Inferior parietal cortex (tissue), 1 donor: ENCODE data around the gene POM121.
"Not testable (repeated sequence)": the region's sequence is repeated elsewhere in the genome, so short reads cannot be mapped to it uniquely, and the experiment has no call there.

Experiments
- DNase-seq: peaks from one replicate; pipeline ENCODE4 v3.0.0-alpha.2; 2016; ENCODE audit errors: extremely low spot score

The POM121 gene

DNA sequence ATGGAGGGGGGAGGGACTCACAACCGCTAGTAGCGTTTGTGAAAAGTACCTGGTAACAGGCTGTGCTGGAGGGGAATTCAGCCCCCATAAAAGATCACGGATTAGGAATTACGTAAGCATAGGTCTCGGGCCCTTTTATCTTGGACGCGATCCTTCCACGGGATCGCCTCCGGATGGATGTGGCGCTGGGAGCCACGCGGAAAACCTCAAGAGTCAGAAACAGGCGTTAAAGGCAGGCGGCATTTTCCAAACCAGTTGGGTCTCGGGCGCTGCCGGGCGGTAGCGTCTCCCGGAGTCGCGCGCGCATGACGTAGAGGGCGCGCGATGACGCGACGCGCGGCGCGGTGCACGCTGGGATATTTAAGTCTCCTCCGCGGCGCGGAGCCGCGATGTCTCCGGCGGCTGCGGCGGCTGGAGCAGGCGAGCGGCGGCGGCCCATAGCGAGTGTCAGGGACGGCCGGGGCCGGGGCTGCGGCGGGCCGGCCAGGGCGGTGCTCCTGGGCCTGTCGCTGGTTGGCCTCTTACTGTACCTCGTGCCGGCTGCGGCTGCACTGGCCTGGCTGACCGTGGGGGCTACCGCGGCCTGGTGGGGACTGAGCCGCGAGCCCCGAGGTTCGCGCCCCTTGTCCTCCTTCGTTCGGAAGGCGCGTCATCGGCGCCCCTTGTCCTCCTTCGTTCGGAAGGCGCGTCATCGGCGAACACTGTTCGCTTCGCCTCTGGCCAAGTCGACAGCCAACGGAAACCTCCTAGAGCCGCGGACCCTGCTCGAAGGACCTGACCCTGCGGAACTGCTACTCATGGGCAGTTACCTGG is at the start of gene POM121:
Gene POM121, plus strand, starts transcription at position 363 of the 813 bp plus-strand sequence. Its CDS starts 27 bp downstream, at position 390.
- peak; percentile 92 for DNase-seq

GRCh38 chr7:72879079-72879736 is 45.7 kb upstream of the POM121 start:
- peak; percentile 88 for DNase-seq

GRCh38 chr7:72879737-72880215 is 45.1 kb upstream of the POM121 start:
- DNase-seq = peak; percentile 22

DNA sequence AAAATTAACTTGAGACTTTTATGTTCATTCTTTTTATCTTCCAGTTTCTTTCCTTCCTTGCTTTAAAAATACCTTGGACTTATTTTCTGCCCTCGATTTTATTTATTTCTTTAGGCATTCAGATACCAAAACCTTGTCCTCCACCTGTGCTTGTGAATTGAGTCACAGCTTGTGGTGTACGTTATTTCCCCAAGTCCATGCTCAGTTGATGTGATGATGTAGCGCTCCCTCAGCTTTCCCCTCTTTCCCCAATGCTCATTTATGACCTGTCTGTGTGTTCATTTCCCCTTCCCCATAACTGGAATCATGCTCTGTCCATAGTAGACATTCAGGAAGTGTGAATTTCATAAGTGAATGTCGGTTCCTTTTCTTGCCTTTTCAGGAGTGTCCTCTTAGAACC is 33.1 kb upstream of the POM121 start:
- DNase-seq = not testable (repeated sequence)

GRCh38 chr7:72904740-72905139 is 20.2 kb upstream of the POM121 start:
- not testable (repeated sequence) for DNase-seq

DNA sequence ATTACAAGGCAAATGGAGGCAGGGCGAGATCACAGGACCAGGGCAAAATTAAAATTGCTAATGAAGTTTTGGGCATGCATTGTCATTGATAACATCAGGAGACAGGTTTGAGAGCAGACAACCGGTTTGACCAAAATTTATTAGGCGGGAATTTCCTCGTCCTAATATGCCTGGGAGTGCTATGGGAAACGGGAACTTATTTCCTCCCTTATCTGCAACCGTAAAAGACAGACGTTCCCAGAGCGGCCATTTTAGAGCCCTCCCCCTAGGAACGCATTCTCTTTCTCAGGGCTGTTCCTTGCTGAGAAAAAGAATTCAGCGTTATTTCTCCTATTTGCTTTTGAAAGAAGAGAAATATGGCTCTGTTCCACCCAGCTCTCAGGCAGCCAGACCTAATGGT is 16.5 kb upstream of the POM121 start:
- DNase-seq = not testable (repeated sequence)

GRCh38 chr7:72911395-72911794 is 13.5 kb upstream of the POM121 start:
- DNase-seq = not testable (repeated sequence)

GRCh38 chr7:72913750-72914149 is 11.1 kb upstream of the POM121 start:
- not testable (repeated sequence) for DNase-seq

GRCh38 chr7:72914756-72915525 is 10.0 kb upstream of the POM121 start:
- DNase-seq = peak; percentile 14

DNA sequence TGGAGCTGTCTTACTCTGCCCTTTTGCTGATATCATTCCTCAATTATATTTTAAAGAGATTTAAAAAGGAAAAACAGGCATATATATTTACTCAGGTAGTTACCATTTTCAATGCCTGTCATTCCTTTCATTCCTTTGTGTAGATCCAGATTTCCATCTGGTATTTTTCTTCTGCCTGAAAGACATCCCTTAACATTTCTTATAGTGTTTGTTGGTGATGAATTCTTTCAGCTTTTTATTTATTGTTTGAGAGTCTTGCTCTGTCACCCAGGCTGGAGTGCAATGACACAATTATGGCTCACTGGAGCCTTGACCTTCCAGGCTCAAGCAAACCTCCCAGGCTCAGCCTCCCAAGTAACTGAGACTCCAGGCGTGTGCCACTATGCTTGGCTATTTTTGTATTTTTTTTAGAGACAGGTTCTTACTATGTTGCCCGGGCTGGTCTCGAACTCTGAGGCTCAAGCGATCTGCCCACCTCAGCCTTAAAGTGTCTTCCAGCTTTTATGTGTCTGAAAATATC is 5.6 kb upstream of the POM121 start:
- DNase-seq = no peak

- DNase-seq = no peak
Observed at GRCh38 chr7:72924386-72924732, 536 bp upstream of the POM121 start.

DNA sequence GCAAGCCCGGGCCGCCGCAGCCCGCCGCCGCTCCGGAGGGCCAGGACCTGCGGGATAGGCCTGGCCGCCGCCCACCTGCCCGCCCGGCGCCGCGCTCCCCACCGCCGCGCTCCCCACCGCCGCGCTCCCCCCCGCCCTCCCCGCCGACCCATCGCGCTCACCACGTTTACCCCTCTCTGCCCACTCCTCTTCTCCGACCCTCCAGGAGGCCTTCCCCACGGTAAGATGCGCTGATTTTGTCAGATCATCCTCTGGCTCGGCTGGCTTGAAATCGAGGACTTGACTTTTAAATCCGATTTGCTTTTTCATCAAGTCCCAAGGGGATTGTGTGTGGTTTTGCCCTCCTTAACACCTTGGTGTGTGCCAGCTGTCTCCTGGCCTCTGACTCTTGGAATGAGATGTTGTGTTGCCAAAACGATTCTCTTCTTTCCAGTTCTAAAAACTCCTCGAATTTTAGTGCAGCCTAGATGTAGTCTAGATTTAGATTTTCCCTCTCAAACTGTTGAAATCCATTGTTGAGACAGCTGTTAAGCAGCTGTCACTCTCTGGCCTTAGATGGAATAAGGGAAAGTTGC is 738 bp downstream of the POM121 start:
- no peak for DNase-seq

GRCh38 chr7:72927791-72928190 is 2.9 kb downstream of the POM121 start:
- DNase-seq = not testable (repeated sequence)

DNA sequence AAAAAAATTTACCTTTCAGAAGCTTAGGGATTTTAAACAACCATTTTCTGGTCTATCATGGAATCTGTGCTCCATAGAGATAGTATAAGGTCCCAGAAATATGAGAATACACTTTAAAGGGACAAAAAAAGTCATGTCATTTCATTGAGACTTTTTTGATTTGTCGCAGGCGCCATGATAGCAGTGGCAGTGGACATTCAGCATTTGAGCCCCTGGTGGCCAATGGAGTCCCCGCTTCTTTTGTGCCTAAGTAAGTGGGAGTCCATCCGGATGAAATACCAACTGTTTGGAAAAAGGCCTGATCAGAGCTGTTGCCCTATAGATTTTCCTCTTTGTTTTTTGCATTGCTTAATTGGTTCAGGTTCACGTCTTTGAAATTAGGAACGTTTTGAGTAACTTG is 3.3 kb downstream of the POM121 start:
- DNase-seq = not testable (repeated sequence)

GRCh38 chr7:72942022-72942705 is 17.3 kb downstream of the POM121 start:
- DNase-seq = not testable (repeated sequence)

DNA sequence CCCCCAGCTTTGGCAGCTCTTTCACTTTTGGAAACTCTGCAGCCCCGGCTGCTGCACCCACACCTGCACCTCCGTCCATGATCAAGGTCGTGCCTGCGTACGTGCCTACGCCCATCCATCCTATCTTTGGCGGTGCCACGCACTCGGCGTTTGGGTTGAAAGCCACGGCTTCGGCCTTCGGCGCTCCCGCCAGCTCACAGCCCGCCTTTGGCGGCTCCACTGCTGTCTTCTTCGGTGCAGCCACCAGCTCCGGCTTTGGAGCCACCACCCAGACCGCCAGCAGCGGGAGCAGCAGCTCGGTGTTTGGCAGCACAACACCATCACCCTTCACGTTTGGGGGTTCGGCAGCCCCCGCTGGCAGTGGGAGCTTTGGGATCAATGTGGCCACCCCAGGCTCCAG is 18.1 kb downstream of the POM121 start:
- DNase-seq = not testable (repeated sequence)

- DNase-seq = not testable (repeated sequence)
Observed at GRCh38 chr7:72944937-72945336, 20.0 kb downstream of the POM121 start.

- not testable (repeated sequence) for DNase-seq
Observed at GRCh38 chr7:72945597-72945996, 20.7 kb downstream of the POM121 start.

DNA sequence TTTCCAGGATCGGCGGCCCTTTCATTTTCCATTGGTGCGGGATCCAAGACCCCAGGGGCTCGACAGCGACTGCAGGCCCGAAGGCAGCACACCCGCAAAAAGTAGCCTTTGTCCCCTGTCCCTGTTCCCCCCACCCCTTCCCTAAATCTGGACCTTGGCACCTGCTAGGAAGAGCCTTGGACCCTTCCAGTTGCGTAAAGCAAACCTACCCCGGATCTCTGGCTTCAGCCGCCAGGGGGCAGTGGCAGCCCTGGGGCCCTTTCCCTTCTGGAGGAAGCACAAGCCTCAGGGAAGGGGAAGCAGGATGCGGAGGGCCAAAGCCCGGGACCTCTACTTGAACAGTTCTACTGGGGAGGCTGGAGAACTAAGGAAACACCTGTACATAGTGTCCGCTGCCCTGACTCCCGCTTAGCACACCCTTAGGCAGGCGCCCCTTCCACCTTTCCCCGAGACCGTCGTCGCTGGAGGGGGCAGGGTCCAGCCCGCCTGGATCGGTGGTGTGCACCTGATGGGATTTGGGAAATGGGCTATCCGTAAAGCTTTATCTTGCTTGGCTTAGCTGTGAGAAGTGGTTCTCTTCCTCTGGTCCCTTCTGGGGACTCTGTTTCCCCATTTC is 21.3 kb downstream of the POM121 start:
- DNase-seq = not testable (repeated sequence)

DNA sequence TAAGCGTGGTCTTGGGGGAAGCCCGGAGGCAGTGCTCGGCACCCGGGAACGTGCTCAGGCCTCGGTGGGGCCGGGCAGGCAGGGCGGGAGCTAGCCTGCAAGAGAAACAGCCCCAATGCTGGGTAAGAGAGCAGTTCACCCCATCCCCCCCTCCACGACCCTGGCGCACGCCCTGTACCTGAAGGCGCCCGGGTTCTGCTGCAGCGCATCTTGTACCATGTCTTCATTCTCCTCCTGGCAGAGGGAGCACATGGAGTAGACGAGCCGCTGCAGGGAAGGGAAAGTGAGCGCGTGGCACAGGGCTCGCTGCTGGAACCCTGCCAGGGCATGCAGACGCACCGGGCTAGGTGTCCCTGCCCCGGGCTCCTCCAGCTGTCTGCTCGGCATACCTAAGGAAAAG is 23.8 kb downstream of the POM121 start:
- not testable (repeated sequence) for DNase-seq
